Prostate gland (tissue), 2 donors: ENCODE data around the gene SLC39A11.

Source experiments
- POLR2A ChIP-seq: fragments of 450-650 bp; IDR thresholded peaks from one replicate; pipeline ENCODE4 v1.6.1; 2016; ENCODE audit warnings: antibody characterized with exemption, mild to moderate bottlenecking
- TF ChIP-seq, protein P1 (sequence below), 4 experiments: fragments of 200-600 bp in 2 of 4; fragments of 450-650 bp in 2 of 4; sonication (generic) in 2 of 4; IDR thresholded peaks; 1 replicate in 3 of 4; 2 replicates in 1 of 4; pipeline ENCODE4 v1.5.1; 2016 to 2019; ENCODE audit warnings: antibody characterized with exemption in 4 of 4, mild to moderate bottlenecking in 2 of 4, moderate library complexity in 2 of 4

DNA sequence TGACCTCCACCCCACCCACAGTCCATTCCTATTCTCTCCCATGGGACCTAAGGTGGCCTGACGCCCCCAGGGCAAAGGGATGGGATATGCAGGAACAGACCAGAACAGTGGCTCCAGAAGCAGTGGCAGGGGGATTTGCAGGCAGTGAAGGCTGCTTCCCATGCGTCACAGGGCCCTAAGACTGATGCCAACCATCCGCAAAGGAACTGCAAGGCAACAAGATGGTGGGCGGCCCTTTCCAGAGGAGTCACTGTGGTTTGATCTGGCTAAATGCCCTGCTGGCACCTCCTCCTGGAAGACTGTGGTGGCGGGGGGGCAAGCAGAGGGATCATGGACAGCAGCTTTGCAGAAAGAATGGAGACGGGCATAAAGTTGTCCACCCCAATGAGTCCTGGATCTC is 4.4 kb upstream of the SLC39A11 start:
- TF ChIP-seq, protein P1, sequence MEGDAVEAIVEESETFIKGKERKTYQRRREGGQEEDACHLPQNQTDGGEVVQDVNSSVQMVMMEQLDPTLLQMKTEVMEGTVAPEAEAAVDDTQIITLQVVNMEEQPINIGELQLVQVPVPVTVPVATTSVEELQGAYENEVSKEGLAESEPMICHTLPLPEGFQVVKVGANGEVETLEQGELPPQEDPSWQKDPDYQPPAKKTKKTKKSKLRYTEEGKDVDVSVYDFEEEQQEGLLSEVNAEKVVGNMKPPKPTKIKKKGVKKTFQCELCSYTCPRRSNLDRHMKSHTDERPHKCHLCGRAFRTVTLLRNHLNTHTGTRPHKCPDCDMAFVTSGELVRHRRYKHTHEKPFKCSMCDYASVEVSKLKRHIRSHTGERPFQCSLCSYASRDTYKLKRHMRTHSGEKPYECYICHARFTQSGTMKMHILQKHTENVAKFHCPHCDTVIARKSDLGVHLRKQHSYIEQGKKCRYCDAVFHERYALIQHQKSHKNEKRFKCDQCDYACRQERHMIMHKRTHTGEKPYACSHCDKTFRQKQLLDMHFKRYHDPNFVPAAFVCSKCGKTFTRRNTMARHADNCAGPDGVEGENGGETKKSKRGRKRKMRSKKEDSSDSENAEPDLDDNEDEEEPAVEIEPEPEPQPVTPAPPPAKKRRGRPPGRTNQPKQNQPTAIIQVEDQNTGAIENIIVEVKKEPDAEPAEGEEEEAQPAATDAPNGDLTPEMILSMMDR (IDR thresholded peaks at IDR 0.05) = no peak
- TF ChIP-seq POLR2A = no peak
